Measurements from ENCODE around the gene DDX11. TPM values are rescaled to one million over a fixed set of nuclear protein-coding genes. Genes with fewer than 3 reads are reported as not detected.
"Not testable (repeated sequence)": the region's sequence is repeated elsewhere in the genome, so short reads cannot be mapped to it uniquely, and the experiment has no call there.

The DDX11 gene
- total RNA-seq, 2 experiments from 2014 or later = 121 to 131 TPM

GRCh38 chr12:31125171-31125570 is 51.5 kb downstream of the DDX11 start:
- H3K4me1 Mint-ChIP-seq; POLR2A ChIA-PET; H3K36me3 Mint-ChIP-seq (ENCODE audit: low read depth); H3K27ac Mint-ChIP-seq; H3K9me3 Mint-ChIP-seq; CTCF ChIA-PET; H3K4me3 Mint-ChIP-seq; DNase-seq: not testable (repeated sequence)
- peaks cover 14% of the 10 kb centered on the region for H3K27me3 Mint-ChIP-seq

- CTCF ChIA-PET; H3K27ac Mint-ChIP-seq; H3K36me3 Mint-ChIP-seq (ENCODE audit: low read depth); H3K4me3 Mint-ChIP-seq; H3K4me1 Mint-ChIP-seq; POLR2A ChIA-PET; H3K9me3 Mint-ChIP-seq; DNase-seq: not testable (repeated sequence)
- peaks cover 19% of the 10 kb centered on the region for H3K27me3 Mint-ChIP-seq
Observed at GRCh38 chr12:31127209-31127848, 53.7 kb downstream of the DDX11 start.

GRCh38 chr12:31136581-31136980 is 62.9 kb downstream of the DDX11 start:
- H3K27ac Mint-ChIP-seq; H3K9me3 Mint-ChIP-seq; H3K36me3 Mint-ChIP-seq (ENCODE audit: low read depth); H3K4me3 Mint-ChIP-seq; CTCF ChIA-PET; H3K4me1 Mint-ChIP-seq; DNase-seq; POLR2A ChIA-PET: not testable (repeated sequence)
- H3K27me3 Mint-ChIP-seq = peaks cover 21% of the 10 kb centered on the region

- H3K27me3 Mint-ChIP-seq = peaks cover 12% of the 10 kb centered on the region
- H3K4me3 Mint-ChIP-seq; H3K27ac Mint-ChIP-seq; H3K4me1 Mint-ChIP-seq; DNase-seq; POLR2A ChIA-PET; CTCF ChIA-PET; H3K36me3 Mint-ChIP-seq (ENCODE audit: low read depth); H3K9me3 Mint-ChIP-seq: not testable (repeated sequence)
Observed at GRCh38 chr12:31144768-31145167, 71.1 kb downstream of the DDX11 start.

- H3K27ac Mint-ChIP-seq; POLR2A ChIA-PET; H3K36me3 Mint-ChIP-seq (ENCODE audit: low read depth); H3K4me3 Mint-ChIP-seq; DNase-seq; H3K9me3 Mint-ChIP-seq; CTCF ChIA-PET; H3K4me1 Mint-ChIP-seq: not testable (repeated sequence)
- H3K27me3 Mint-ChIP-seq = peaks cover 15% of the 10 kb centered on the region
Observed at GRCh38 chr12:31145296-31145695, 71.6 kb downstream of the DDX11 start.

GRCh38 chr12:31147415-31147814 is 73.8 kb downstream of the DDX11 start:
- DNase-seq; H3K9me3 Mint-ChIP-seq; H3K4me3 Mint-ChIP-seq; CTCF ChIA-PET; H3K27ac Mint-ChIP-seq; POLR2A ChIA-PET; H3K4me1 Mint-ChIP-seq; H3K36me3 Mint-ChIP-seq (ENCODE audit: low read depth): not testable (repeated sequence)
- H3K27me3 Mint-ChIP-seq = peaks cover 18% of the 10 kb centered on the region

- H3K36me3 Mint-ChIP-seq (ENCODE audit: low read depth); H3K4me3 Mint-ChIP-seq; H3K9me3 Mint-ChIP-seq; CTCF ChIA-PET; H3K27ac Mint-ChIP-seq; DNase-seq; POLR2A ChIA-PET; H3K4me1 Mint-ChIP-seq: not testable (repeated sequence)
- peaks cover 28% of the 10 kb centered on the region for H3K27me3 Mint-ChIP-seq
Observed at GRCh38 chr12:31150766-31151165, 77.1 kb downstream of the DDX11 start.

Other genes starting within 250 kb of the DDX11 start
- gene TSPAN11, start 147.1 kb upstream of the DDX11 start, total RNA-seq = not detected

All from activated CD4-positive, alpha-beta memory T cell treated with anti-CD3 and anti-CD28 coated beads, Interleukin-2, amount 10 ng/mL, durations not matched to agents 7 days and 5 days (primary cell).